Measurements from ENCODE around the gene GPA33. TPM values are rescaled to one million over a fixed set of nuclear protein-coding genes. Genes with fewer than 3 reads are reported as not detected.

Gene GPA33
- total RNA-seq, 1 donor, result not detected

DNA sequence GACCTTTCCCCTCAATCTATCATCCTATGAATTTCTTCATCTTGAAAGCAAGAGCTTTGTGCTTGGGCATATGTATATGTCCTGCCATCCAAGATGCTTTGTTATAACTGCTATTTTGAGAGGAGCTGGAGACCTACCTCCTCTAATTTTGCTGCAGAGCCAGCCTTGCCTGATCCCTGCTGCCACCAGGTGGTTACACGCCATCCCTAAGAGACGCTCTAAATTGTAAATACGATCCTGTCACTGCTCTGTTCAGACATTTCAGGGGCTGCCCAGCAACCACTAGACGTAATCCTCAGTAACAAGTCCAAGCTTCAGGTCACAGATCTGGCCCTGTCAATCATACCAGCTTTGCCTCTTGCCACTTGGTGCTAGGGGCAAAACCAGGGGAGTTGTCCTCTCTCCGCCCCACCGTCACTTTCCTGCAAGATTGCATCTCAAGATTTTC lies 32.9 kb downstream of the GPA33 start:
- TF ChIP-seq CTCF (IDR thresholded peaks at IDR 0.05; ENCODE audit: insufficient read depth, low read length), result peak; percentile 50
- H3K4me3 ChIP-seq (ENCODE audit: low read depth, low read length), result no peak overlapping the region
- peak; percentile 39 for DNase-seq (ENCODE audit: low read depth)

DNA sequence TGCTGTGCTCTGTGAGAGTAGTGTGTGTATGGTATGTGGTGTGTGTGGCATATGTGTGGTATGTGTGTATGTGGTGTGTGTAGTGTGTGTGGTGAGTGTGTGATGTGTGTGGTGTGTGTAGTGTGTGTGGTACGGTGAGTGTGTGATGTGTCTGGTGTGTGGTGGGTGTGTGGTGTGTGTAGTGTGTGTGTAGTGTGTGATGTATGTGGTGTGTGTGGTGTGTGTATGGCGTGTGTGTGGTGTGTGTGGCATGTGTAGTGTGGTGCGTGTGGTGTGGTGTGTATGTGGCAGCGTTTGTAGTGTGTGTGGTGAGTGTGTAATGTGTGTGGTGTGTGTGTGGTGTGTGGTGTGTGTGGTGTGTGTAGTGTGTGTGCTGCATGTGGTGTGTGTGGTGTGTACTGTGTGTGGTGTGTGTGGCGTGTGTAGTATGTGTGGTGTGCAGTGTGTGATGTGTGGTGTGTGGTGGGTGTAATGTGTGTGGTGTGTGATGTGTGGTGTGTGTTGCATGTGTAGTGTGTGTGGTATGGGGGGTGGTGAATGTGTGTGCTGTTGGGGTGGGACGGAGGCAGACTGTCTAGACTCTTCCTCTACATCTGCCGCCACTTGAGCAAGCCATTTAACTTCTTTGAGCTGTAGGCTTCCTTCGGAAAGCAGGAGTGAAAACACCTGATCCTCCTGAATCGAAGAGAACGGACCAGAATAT lies 33.5 kb downstream of the GPA33 start:
- TF ChIP-seq CTCF (IDR thresholded peaks at IDR 0.05; ENCODE audit: insufficient read depth, low read length), result no peak
- no peak for DNase-seq (ENCODE audit: low read depth)
- no peak overlapping the region for H3K4me3 ChIP-seq (ENCODE audit: low read depth, low read length)

- no peak for DNase-seq (ENCODE audit: low read depth)
- TF ChIP-seq CTCF (IDR thresholded peaks at IDR 0.05; ENCODE audit: insufficient read depth, low read length), result no peak
- no peak overlapping the region for H3K4me3 ChIP-seq (ENCODE audit: low read depth, low read length)
These were observed 35.1 kb downstream of the GPA33 start for GRCh38 chr1:167054946-167055630.

- no peak for DNase-seq (ENCODE audit: low read depth)
- TF ChIP-seq CTCF (IDR thresholded peaks at IDR 0.05; ENCODE audit: insufficient read depth, low read length), result no peak
- H3K4me3 ChIP-seq (ENCODE audit: low read depth, low read length), result no peak overlapping the region
These were observed 35.6 kb downstream of the GPA33 start for GRCh38 chr1:167054531-167054930.

DNA sequence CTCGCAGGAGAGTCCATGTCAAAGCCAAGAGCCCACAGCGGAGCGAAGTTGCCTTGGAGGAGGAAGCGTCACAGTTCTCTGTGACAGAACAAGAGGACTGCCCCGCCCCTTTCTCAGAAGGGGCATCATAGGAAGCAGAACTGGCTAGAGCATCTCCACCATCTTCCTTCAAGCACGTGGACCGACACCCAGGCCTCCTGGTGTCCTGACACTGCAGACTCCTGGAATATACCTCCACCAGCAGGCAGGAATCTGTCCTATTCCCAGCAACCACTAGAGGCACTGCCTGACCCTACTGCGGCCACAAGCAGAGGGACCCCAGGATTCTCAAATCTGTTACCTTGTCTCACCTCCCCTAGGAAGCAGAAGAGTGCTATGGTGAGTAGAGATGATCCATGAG lies 37.8 kb downstream of the GPA33 start:
- DNase-seq (ENCODE audit: low read depth), result no peak
- peak; percentile 47 for TF ChIP-seq CTCF (IDR thresholded peaks at IDR 0.05; ENCODE audit: insufficient read depth, low read length)
- no peak overlapping the region for H3K4me3 ChIP-seq (ENCODE audit: low read depth, low read length)

DNA sequence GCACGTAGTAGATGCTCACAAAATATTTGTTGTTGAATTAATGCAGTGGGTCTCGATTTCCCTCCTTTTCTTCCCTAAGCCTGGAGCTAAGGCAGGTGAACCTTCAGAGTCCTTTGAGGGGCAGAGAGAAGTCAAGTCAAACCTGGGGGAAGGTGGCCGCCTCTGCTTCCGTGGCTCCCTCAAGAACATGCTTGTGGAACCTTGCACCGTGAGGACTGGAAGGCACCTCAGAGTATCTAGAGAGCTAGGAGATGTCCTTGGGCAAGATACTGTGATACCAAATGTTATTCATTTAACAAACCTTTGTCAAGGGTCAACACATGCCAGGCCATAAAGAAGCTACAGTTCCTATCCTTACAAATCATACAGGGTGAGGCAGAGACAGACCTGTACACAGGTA lies 38.3 kb downstream of the GPA33 start:
- no peak for DNase-seq (ENCODE audit: low read depth)
- no peak overlapping the region for H3K4me3 ChIP-seq (ENCODE audit: low read depth, low read length)
- TF ChIP-seq CTCF (IDR thresholded peaks at IDR 0.05; ENCODE audit: insufficient read depth, low read length), result no peak

Measured in fibroblast of the aortic adventitia (primary cell).